ACHN (cell line): Measurements from ENCODE around the gene VPS13C.

ENCODE experiments used
- DNase-seq: peaks from one replicate; pipeline ENCODE4 v3.0.0-alpha.2; 2015
- in situ Hi-C: cut with HindIII; loops from 2 replicates; pipeline ENCODE4 v1.10.0; 2017; ENCODE audit warnings: low sequenced_read_pairs, low pct_ligation_motif_present, low pct_unique_long_range_greater_than_20kb

Gene VPS13C

GRCh38 chr15:61812476-61812875 is 247.8 kb downstream of the VPS13C start:
- no peak for DNase-seq
- in situ Hi-C loops = no loop called here

GRCh38 chr15:61811952-61812351 is 248.3 kb downstream of the VPS13C start:
- in situ Hi-C loops = no loop called here
- no peak for DNase-seq

GRCh38 chr15:61809216-61809615 is 251.0 kb downstream of the VPS13C start:
- in situ Hi-C loops = no loop called here
- no peak for DNase-seq

DNA sequence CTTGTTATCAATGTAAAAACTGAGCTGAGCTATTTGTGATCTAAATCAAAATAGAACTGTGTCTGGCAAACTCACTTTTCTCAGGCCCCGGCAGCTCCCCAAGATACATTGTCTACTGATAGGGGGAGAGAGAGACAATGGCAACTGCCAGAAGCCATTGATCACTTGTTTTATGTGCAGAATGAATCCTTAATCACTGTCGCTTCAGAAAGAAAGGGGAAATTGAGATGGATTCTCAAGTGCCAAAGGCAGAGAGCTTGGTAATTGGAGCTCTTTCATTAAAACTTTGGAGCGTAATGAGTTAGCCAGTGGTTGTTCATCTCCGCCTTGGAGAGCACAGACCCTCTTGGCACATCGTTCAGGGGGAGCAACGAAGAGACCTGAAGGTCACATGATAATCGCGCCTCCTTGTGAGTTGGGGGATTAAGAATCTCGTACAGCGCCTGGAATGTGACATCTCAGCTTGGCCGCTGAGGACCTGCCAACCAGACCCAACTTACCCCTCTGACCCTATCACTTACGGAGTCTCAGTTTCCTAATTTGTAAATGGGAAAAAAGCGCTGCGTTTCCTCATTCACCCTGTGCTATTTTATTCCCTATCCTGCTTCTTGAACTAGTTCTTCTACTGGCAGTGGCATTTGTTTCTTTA is 252.8 kb downstream of the VPS13C start:
- in situ Hi-C loops = no loop called here

More for the DNA sequence above, 252.8 kb downstream of the VPS13C start:
- DNase-seq = no peak
